GM20000 (cell line): ENCODE data around the gene RPS15.

Experiments used
- DNase-seq: peaks from one replicate; pipeline ENCODE4 v3.0.0; 2012; ENCODE audit warnings: low spot score
- TF ChIP-seq, protein P1 (sequence below): IDR thresholded peaks from 2 replicates; pipeline ENCODE4 v1.5.1; 2012; ENCODE audit warnings: mild to moderate bottlenecking, control low read depth; ENCODE audit errors: extremely low read depth, missing control alignments

RPS15 gene

DNA sequence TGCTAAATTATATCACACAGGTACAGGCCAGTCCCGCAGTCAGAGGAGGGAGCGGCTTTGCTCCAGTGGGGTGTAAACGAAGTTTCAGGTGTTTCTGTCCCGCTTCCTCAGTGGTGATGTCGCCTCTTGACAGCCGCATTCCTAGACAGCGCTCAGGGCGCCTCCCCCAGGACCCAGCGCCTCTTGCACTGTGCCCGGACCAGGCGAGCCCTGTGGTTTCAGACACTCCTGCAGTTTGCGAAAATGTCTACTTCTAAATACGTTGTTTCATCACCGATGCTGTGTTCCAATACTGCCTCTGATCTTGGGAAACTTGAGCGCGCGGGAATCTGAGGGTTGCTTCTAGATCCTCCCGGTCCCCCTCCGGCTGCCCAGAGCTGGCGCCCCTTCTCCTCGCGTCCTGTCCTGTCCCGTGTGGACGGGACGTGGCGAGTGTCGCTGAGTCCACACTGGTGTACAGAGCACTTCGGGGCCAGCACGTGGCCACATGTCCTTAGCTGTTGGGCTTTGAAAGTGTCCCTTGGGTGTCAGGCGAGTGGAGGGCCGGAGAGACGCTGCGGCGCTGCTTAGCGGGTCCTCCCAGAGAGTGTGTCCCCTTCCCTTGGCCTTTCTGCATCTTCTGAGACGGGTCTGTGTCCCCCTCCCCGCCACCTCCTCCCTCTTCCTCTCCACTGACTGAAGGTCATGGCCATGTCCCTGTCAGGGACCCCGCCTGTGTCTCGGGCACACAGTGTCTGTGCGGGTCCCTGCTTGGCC, 14.6 kb upstream of the RPS15 start:
- no peak for DNase-seq
- TF ChIP-seq, protein P1, sequence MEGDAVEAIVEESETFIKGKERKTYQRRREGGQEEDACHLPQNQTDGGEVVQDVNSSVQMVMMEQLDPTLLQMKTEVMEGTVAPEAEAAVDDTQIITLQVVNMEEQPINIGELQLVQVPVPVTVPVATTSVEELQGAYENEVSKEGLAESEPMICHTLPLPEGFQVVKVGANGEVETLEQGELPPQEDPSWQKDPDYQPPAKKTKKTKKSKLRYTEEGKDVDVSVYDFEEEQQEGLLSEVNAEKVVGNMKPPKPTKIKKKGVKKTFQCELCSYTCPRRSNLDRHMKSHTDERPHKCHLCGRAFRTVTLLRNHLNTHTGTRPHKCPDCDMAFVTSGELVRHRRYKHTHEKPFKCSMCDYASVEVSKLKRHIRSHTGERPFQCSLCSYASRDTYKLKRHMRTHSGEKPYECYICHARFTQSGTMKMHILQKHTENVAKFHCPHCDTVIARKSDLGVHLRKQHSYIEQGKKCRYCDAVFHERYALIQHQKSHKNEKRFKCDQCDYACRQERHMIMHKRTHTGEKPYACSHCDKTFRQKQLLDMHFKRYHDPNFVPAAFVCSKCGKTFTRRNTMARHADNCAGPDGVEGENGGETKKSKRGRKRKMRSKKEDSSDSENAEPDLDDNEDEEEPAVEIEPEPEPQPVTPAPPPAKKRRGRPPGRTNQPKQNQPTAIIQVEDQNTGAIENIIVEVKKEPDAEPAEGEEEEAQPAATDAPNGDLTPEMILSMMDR: no peak

DNA sequence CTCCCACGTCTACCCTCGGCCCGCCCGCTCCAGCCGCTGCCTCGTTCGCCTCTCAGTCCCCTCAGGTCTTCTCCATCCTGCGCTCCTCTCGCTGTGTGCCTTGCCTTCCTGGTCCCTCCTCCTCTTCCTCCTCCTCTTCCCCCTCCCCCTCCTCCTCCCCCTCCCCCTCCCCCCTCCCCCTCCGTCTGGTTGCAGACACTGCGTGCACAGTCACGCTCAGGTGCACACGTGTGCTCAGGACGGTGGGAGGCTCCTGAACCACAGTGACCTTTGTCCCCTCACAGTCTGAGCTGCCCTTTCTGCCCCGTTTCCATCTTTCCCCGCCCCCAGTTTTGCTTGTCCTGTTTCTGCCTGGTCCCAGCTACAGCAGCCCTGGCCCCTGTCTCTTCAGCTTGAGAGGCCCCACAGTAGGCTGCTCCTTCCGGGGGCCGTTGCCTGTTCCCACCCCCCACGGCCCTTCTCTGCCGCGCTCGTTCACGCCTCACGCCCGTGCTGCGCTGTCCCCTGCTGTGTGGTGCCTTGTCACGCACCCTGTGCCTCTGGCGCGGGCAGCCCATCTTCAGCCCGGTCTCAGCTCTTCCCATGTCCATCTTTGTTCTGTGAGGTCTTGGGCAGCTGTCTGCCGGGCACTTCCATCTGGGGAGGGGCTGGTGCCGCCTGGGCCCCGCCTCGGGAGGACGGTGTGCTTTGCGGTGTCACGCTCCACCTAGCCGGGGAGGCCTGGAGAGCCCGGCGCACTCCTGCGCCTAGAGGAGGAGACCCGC, 13.8 kb upstream of the RPS15 start:
- TF ChIP-seq, protein P1: no peak
- no peak for DNase-seq

DNA sequence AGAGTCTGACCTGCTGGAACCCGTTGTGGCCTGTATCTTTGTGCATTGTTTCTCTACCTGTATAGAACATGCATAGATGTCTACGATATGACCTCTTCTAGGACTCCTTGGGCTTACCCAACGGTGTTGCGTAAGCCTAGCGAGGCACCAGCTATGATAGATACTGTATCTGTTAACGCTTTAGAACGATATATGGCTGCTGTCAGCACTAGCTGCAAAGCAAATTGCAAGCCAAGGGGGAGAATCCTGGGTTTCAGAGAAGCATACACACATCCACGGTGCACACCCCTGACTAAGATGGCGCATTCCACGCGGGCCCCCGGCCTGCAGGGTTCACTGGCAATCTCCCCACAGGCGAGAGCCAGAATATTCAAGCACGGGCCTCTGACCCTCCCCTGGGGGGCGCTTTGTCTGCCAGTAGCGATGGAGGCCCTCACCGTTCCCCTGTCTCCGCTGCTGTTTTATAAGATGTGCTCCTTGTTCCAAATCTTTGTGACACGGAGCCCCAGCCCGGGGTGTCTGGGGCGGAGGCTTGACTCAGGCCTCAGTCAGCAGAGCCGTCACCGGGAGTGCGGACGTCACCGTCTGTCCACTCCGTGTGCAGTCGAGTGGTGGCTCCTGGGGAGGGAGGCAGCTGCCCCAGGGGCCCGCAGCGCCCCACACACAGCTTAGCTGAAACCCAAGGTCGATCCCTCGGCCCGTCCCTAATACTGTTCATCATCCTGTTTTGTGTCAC, 12.9 kb upstream of the RPS15 start:
- no peak for DNase-seq
- TF ChIP-seq, protein P1: no peak

DNA sequence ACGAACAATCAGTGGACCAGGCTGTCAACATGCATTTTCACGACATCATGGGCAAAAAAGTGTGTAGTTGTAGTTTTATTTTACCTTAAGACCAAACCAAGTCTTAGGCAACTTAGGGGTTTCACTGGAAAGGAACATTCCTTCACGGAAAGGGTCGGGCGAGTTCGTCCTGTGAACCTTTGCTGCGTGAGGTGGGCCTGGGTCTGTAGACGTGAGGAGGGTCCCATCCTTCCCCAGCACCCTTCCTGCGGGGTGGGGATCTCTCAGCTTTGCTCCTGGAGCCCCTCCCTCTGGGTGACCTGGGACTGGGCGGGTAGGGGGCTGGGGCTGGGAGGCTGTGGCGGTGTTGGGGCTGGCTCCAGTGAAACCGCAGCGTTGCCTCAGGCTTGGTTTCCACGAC, 12.3 kb upstream of the RPS15 start:
- DNase-seq: no peak
- TF ChIP-seq, protein P1: no peak

DNA sequence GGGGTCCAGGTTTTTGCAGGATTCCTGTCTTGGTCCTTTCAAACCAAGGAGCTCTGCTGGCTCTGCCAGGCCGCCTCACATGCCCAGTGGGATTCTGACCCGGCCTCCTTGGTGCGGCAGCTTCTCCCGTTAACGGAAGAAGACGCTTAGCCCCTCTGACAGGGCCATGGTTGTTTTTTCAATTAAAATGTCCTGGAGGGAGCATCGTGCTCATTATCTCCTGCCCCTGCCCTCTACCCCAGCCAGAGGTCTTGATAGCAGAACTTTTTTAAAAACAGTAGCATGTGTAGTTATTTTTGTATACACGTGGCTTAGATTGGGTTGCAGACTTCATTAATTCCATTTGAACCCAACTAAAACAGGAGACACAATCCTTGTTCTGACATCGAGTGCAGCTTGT, 11.5 kb upstream of the RPS15 start:
- TF ChIP-seq, protein P1: no peak
- no peak for DNase-seq

DNA sequence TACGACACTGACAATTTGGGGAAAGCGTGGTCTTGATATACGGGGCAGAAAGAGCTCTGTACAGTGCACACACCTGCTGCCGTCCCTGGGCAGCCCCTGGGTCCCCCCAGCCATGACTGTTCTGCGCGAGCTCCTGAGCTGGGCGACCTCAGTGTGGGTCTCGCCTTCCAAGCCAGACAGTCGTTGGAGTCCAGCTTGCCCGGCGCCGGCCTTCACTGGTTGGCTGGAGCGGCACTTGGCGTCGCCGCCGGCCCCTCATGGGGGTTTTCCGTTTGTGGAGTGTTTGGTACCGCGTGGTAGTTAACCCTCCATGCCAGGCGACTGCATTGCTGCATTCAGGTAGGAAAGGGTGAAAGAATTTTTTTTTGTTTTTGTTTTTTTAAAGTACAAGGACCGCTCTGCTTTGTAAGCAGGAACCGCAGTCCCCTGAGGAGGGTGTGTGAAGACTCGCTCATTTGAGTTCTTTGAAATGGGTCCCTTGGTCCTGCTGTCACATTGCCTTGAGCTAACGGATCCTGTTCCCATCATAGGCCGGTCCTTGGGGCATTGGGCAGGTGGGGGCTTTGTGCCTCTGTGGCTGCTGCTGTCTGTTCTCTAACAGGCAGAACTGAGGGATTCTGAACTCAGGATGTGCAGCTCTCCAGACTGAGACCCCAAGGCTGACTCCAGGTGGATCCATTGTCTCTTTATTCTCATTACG, 10.8 kb upstream of the RPS15 start:
- TF ChIP-seq, protein P1: no peak
- DNase-seq: no peak
